GM23338 (cell line): ENCODE measurements around the gene CRYBG1. TPM values are rescaled to one million over a fixed set of nuclear protein-coding genes. Genes with fewer than 3 reads are reported as not detected.

Source experiments
- ATAC-seq: fragments of 200-7000 bp; cut with Tn5 transposase; 3 replicates; pipeline ENCODE4 v1.9.1; 2020
- DNase-seq: peaks from one replicate; pipeline ENCODE4 v3.0.0-alpha.2; 2015; ENCODE audit warnings: low spot score
- H2AFZ ChIP-seq: fragments of 200-600 bp; sonication (generic); 2 replicates; pipeline ENCODE4 v1.8.0; 2016; ENCODE audit warnings: antibody characterized with exemption, mild to moderate bottlenecking, moderate library complexity
- H3F3A ChIP-seq: fragments of 200-600 bp; sonication (generic); replicated peaks from 2 replicates; pipeline ENCODE4 v1.8.0; 2017; ENCODE audit warnings: antibody characterized with exemption, mixed run types, low read depth
- H3K27ac ChIP-seq: fragments of 200-600 bp; sonication (generic); 2 replicates; pipeline ENCODE4 v1.6.1; 2016; ENCODE audit warnings: low read depth
- H3K27me3 ChIP-seq: fragments of 200-600 bp; sonication (generic); 2 replicates; pipeline ENCODE4 v1.8.0; 2016; ENCODE audit warnings: mild to moderate bottlenecking, mixed run types, moderate library complexity; ENCODE audit not compliant: insufficient read depth
- H3K36me3 ChIP-seq: fragments of 200-600 bp; sonication (generic); 2 replicates; pipeline ENCODE4 v1.8.0; 2016; ENCODE audit warnings: mild to moderate bottlenecking; ENCODE audit not compliant: insufficient read depth
- H3K4me1 ChIP-seq: fragments of 200-600 bp; sonication (generic); 2 replicates; pipeline ENCODE4 v1.8.0; 2016; ENCODE audit warnings: mild to moderate bottlenecking, moderate library complexity; ENCODE audit not compliant: insufficient read depth
- H3K4me2 ChIP-seq: fragments of 200-600 bp; sonication (generic); 2 replicates; pipeline ENCODE4 v1.7.1; 2017; ENCODE audit warnings: mixed run types
- H3K4me3 ChIP-seq: fragments of 200-600 bp; sonication (generic); 2 replicates; pipeline ENCODE4 v1.6.1; 2016; ENCODE audit warnings: mixed run types
- H3K79me2 ChIP-seq: fragments of 200-600 bp; sonication (generic); replicated peaks from 2 replicates; pipeline ENCODE4 v1.8.0; 2017; ENCODE audit warnings: mild to moderate bottlenecking; ENCODE audit not compliant: insufficient read depth
- H3K9me2 ChIP-seq: fragments of 200-600 bp; sonication (generic); 2 replicates; pipeline ENCODE4 v1.8.0; 2017; ENCODE audit not compliant: insufficient read depth
- H4K20me1 ChIP-seq: fragments of 200-600 bp; sonication (generic); replicated peaks from 2 replicates; pipeline ENCODE4 v1.8.0; 2017; ENCODE audit warnings: mild to moderate bottlenecking; ENCODE audit not compliant: insufficient read depth
- H3K27ac Mint-ChIP-seq: 2 replicates; pipeline ENCODE4 v1.8.0; 2020; ENCODE audit warnings: inconsistent platforms, mild to moderate bottlenecking, moderate library complexity, mixed read lengths
- H3K27me3 Mint-ChIP-seq: 3 replicates; pipeline ENCODE4 v1.8.0; 2022; ENCODE audit warnings: low read depth, mild to moderate bottlenecking, moderate library complexity, mixed read lengths, inconsistent platforms; ENCODE audit not compliant: insufficient read depth, poor library complexity
- H3K36me3 Mint-ChIP-seq: 3 replicates; pipeline ENCODE4 v1.8.0; 2021; ENCODE audit warnings: low read depth, mild to moderate bottlenecking, inconsistent platforms, moderate library complexity, mixed read lengths
- H3K4me1 Mint-ChIP-seq: 3 replicates; pipeline ENCODE4 v1.8.0; 2020; ENCODE audit warnings: mild to moderate bottlenecking, inconsistent platforms, mixed read lengths
- H3K4me3 Mint-ChIP-seq: 3 replicates; pipeline ENCODE4 v1.8.0; 2021; ENCODE audit warnings: moderate library complexity, mild to moderate bottlenecking, inconsistent platforms, mixed read lengths
- H3K9me3 Mint-ChIP-seq: 3 replicates; pipeline ENCODE4 v1.8.0; 2020; ENCODE audit warnings: moderate library complexity, mild to moderate bottlenecking, inconsistent platforms, mixed read lengths
- CREB1 ChIP-seq: fragments of 250-450 bp; sonication (Bioruptor Pico); IDR thresholded peaks from 2 replicates; pipeline ENCODE4 v1.5.0; 2020; ENCODE audit warnings: low read depth, mild to moderate bottlenecking, moderate library complexity
- EZH2 ChIP-seq: fragments of 200-600 bp; sonication (generic); IDR thresholded peaks from one replicate; pipeline ENCODE4 v1.8.0; 2017; ENCODE audit warnings: antibody characterized with exemption, mild to moderate bottlenecking, low read depth; ENCODE audit not compliant: unreplicated experiment
- EZH2phosphoT487 ChIP-seq: fragments of 200-600 bp; sonication (generic); IDR thresholded peaks from one replicate; pipeline ENCODE4 v1.8.1; 2018; ENCODE audit warnings: antibody characterized with exemption; ENCODE audit not compliant: unreplicated experiment
- JUNB ChIP-seq: IDR thresholded peaks from one replicate; pipeline ENCODE4 v1.6.1; 2016; ENCODE audit warnings: antibody characterized with exemption; ENCODE audit not compliant: unreplicated experiment
- NANOG ChIP-seq: IDR thresholded peaks from 2 replicates; pipeline ENCODE4 v1.6.1; 2016; ENCODE audit warnings: antibody characterized with exemption, borderline replicate concordance
- STAT1 ChIP-seq: IDR thresholded peaks from one replicate; pipeline ENCODE4 v1.6.1; 2016; ENCODE audit warnings: antibody characterized with exemption; ENCODE audit not compliant: unreplicated experiment
- ZNF114 ChIP-seq: fragments of 250-450 bp; sonication (Bioruptor Pico); IDR thresholded peaks from 2 replicates; pipeline ENCODE4 v1.5.0; 2020; ENCODE audit warnings: mild to moderate bottlenecking, moderate library complexity
- ZNF331 ChIP-seq: fragments of 250-450 bp; sonication (Bioruptor Pico); IDR thresholded peaks from 2 replicates; pipeline ENCODE4 v1.5.0; 2020; ENCODE audit warnings: low read depth, mild to moderate bottlenecking, moderate library complexity
- polyA plus RNA-seq: library from polyadenylated mRNA; unstranded; fragments of >200 nt; fragmentation: Nextera tagmentation; extraction: Ambion mirVana; gene quantifications from 2 replicates; pipeline ENCODE4 v1.2.1, GENCODE V29; 2016
- total RNA-seq: library from RNA; depleted of rRNA; stranded (reverse); fragments of >200 nt; shearing (Covaris generic); gene quantifications from 2 replicates; pipeline ENCODE4 v1.2.3, GENCODE V29; 2014
- TF ChIP-seq, protein P1 (sequence below): fragments of 250-450 bp; sonication (Bioruptor Pico); IDR thresholded peaks from 2 replicates; pipeline ENCODE4 v1.5.0; 2020; ENCODE audit warnings: mild to moderate bottlenecking, moderate library complexity
- TF ChIP-seq, protein P2 (sequence below): IDR thresholded peaks from 2 replicates; pipeline ENCODE4 v1.6.1; 2016; ENCODE audit warnings: antibody characterized with exemption
- TF ChIP-seq, protein P3 (sequence below): IDR thresholded peaks from one replicate; pipeline ENCODE4 v1.6.1; 2018; ENCODE audit warnings: antibody characterized with exemption; ENCODE audit not compliant: unreplicated experiment

CRYBG1 gene
- total and polyA plus RNA-seq, 2 experiments from 2014 or later = 3.7 to 17.2 TPM

DNA sequence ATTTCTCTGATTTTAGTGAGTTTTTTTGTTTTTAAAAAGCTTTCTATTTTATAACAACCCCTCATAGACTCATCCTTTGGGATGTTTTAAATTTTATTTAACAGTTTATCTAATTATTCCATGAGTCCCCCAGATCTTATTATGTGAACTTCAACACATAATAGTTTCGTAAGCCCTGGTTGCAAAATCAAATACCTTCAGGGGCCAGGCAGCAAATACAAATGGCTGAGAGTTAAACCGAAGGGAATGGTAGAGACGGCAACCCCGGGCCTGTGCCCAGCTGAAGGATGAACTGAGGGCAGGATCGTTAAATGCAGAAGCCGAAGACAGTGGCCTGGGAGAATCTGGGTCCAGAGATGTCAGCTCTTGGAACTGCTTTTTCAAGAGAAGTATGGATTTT lies 180.4 kb downstream of the CRYBG1 start:
- no peak overlapping the region for H3K27ac Mint-ChIP-seq
- no peak for ATAC-seq
- Histone ChIP-seq H2AFZ (no peak overlapping the region), H3K79me2 (no peaks in the 10 kb centered on the region), H4K20me1 (no peaks in the 10 kb centered on the region), H3K27me3 (no peaks in the 10 kb centered on the region), H3K9me2 (no peaks in the 10 kb centered on the region), H3K27ac (no peak overlapping the region), H3K4me1 (peaks cover 19% of the 10 kb centered on the region; the same call in 1 of the 2 replicates), H3K36me3 (no peaks in the 10 kb centered on the region), H3K4me3 (no peak overlapping the region), H3K4me2 (no peak overlapping the region), H3F3A (no peaks in the 10 kb centered on the region)
- H3K4me1 Mint-ChIP-seq = peaks cover 22% of the 10 kb centered on the region
- TF ChIP-seq ZNF331 (CRISPR knock-in tag) (no peak), EZH2 (no peak), ZNF114 (CRISPR knock-in tag) (no peak), CREB1 (CRISPR knock-in tag) (no peak), EZH2phosphoT487 (no peak), STAT1 (no peak), JUNB (no peak), NANOG (no peak)
- TF ChIP-seq, protein P1, sequence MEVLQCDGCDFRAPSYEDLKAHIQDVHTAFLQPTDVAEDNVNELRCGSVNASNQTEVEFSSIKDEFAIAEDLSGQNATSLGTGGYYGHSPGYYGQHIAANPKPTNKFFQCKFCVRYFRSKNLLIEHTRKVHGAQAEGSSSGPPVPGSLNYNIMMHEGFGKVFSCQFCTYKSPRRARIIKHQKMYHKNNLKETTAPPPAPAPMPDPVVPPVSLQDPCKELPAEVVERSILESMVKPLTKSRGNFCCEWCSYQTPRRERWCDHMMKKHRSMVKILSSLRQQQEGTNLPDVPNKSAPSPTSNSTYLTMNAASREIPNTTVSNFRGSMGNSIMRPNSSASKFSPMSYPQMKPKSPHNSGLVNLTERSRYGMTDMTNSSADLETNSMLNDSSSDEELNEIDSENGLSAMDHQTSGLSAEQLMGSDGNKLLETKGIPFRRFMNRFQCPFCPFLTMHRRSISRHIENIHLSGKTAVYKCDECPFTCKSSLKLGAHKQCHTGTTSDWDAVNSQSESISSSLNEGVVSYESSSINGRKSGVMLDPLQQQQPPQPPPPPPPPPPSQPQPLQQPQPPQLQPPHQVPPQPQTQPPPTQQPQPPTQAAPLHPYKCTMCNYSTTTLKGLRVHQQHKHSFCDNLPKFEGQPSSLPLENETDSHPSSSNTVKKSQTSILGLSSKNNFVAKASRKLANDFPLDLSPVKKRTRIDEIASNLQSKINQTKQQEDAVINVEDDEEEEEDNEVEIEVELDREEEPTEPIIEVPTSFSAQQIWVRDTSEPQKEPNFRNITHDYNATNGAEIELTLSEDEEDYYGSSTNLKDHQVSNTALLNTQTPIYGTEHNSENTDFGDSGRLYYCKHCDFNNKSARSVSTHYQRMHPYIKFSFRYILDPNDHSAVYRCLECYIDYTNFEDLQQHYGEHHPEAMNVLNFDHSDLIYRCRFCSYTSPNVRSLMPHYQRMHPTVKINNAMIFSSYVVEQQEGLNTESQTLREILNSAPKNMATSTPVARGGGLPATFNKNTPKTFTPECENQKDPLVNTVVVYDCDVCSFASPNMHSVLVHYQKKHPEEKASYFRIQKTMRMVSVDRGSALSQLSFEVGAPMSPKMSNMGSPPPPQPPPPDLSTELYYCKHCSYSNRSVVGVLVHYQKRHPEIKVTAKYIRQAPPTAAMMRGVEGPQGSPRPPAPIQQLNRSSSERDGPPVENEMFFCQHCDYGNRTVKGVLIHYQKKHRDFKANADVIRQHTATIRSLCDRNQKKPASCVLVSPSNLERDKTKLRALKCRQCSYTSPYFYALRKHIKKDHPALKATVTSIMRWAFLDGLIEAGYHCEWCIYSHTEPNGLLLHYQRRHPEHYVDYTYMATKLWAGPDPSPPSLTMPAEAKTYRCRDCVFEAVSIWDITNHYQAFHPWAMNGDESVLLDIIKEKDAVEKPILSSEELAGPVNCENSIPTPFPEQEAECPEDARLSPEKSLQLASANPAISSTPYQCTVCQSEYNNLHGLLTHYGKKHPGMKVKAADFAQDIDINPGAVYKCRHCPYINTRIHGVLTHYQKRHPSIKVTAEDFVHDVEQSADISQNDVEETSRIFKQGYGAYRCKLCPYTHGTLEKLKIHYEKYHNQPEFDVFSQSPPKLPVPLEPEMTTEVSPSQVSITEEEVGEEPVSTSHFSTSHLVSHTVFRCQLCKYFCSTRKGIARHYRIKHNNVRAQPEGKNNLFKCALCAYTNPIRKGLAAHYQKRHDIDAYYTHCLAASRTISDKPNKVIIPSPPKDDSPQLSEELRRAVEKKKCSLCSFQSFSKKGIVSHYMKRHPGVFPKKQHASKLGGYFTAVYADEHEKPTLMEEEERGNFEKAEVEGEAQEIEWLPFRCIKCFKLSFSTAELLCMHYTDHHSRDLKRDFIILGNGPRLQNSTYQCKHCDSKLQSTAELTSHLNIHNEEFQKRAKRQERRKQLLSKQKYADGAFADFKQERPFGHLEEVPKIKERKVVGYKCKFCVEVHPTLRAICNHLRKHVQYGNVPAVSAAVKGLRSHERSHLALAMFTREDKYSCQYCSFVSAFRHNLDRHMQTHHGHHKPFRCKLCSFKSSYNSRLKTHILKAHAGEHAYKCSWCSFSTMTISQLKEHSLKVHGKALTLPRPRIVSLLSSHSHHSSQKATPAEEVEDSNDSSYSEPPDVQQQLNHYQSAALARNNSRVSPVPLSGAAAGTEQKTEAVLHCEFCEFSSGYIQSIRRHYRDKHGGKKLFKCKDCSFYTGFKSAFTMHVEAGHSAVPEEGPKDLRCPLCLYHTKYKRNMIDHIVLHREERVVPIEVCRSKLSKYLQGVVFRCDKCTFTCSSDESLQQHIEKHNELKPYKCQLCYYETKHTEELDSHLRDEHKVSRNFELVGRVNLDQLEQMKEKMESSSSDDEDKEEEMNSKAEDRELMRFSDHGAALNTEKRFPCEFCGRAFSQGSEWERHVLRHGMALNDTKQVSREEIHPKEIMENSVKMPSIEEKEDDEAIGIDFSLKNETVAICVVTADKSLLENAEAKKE (CRISPR knock-in tag) = no peak
- TF ChIP-seq, protein P2, sequence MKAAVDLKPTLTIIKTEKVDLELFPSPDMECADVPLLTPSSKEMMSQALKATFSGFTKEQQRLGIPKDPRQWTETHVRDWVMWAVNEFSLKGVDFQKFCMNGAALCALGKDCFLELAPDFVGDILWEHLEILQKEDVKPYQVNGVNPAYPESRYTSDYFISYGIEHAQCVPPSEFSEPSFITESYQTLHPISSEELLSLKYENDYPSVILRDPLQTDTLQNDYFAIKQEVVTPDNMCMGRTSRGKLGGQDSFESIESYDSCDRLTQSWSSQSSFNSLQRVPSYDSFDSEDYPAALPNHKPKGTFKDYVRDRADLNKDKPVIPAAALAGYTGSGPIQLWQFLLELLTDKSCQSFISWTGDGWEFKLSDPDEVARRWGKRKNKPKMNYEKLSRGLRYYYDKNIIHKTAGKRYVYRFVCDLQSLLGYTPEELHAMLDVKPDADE = no peak
- TF ChIP-seq, protein P3, sequence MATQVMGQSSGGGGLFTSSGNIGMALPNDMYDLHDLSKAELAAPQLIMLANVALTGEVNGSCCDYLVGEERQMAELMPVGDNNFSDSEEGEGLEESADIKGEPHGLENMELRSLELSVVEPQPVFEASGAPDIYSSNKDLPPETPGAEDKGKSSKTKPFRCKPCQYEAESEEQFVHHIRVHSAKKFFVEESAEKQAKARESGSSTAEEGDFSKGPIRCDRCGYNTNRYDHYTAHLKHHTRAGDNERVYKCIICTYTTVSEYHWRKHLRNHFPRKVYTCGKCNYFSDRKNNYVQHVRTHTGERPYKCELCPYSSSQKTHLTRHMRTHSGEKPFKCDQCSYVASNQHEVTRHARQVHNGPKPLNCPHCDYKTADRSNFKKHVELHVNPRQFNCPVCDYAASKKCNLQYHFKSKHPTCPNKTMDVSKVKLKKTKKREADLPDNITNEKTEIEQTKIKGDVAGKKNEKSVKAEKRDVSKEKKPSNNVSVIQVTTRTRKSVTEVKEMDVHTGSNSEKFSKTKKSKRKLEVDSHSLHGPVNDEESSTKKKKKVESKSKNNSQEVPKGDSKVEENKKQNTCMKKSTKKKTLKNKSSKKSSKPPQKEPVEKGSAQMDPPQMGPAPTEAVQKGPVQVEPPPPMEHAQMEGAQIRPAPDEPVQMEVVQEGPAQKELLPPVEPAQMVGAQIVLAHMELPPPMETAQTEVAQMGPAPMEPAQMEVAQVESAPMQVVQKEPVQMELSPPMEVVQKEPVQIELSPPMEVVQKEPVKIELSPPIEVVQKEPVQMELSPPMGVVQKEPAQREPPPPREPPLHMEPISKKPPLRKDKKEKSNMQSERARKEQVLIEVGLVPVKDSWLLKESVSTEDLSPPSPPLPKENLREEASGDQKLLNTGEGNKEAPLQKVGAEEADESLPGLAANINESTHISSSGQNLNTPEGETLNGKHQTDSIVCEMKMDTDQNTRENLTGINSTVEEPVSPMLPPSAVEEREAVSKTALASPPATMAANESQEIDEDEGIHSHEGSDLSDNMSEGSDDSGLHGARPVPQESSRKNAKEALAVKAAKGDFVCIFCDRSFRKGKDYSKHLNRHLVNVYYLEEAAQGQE = no peak
- H3K4me3 Mint-ChIP-seq = no peak overlapping the region
- no peaks in the 10 kb centered on the region for H3K36me3 Mint-ChIP-seq
- no peak for DNase-seq
- H3K27me3 Mint-ChIP-seq = peaks cover 3% of the 10 kb centered on the region
- no peaks in the 10 kb centered on the region for H3K9me3 Mint-ChIP-seq
